MM.1S (cell line): Measurements from ENCODE around the gene PARVB.

ENCODE experiments used
- DNase-seq: peaks from one replicate; pipeline ENCODE4 v3.0.0-alpha.2; 2015
- H2AFZ ChIP-seq: fragments of 300-600 bp; sonication (generic); 2 replicates; pipeline ENCODE4 v1.6.0; 2016; ENCODE audit warnings: antibody characterized with exemption, low read length
- H3F3A ChIP-seq: fragments of 300-600 bp; sonication (generic); 2 replicates; pipeline ENCODE4 v1.6.1; 2016; ENCODE audit warnings: mild to moderate bottlenecking, antibody characterized with exemption, low read length, moderate library complexity, mixed read lengths; ENCODE audit not compliant: insufficient read depth
- H3K27ac ChIP-seq: fragments of 300-600 bp; sonication (generic); 2 replicates; pipeline ENCODE4 v1.5.1; 2016; ENCODE audit warnings: mild to moderate bottlenecking, low read length
- H3K27me3 ChIP-seq: fragments of 300-600 bp; sonication (generic); replicated peaks from 2 replicates; pipeline ENCODE4 v1.6.0; 2016; ENCODE audit warnings: low read length; ENCODE audit not compliant: insufficient read depth
- H3K36me3 ChIP-seq: fragments of 300-600 bp; sonication (generic); replicated peaks from 2 replicates; pipeline ENCODE4 v1.6.1; 2016; ENCODE audit warnings: mild to moderate bottlenecking, low read length, mixed read lengths; ENCODE audit not compliant: insufficient read depth
- H3K4me1 ChIP-seq: fragments of 300-600 bp; sonication (generic); 2 replicates; pipeline ENCODE4 v1.6.1; 2016; ENCODE audit warnings: low read length, mixed read lengths
- H3K4me2 ChIP-seq: fragments of 300-600 bp; sonication (generic); 2 replicates; pipeline ENCODE4 v1.6.0; 2016; ENCODE audit warnings: low read depth, low read length
- H3K4me3 ChIP-seq: fragments of 300-600 bp; sonication (generic); 2 replicates; pipeline ENCODE4 v1.5.1; 2016; ENCODE audit warnings: low read length, mixed read lengths
- H3K79me2 ChIP-seq: fragments of 300-600 bp; sonication (generic); 2 replicates; pipeline ENCODE4 v1.6.1; 2016; ENCODE audit warnings: mixed run types, low read length, mixed read lengths
- H3K9ac ChIP-seq: fragments of 300-600 bp; sonication (generic); 2 replicates; pipeline ENCODE4 v1.6.1; 2016; ENCODE audit warnings: low read length, mixed read lengths
- H3K9me2 ChIP-seq: fragments of 300-600 bp; sonication (generic); replicated peaks from 2 replicates; pipeline ENCODE4 v1.6.1; 2016; ENCODE audit warnings: mild to moderate bottlenecking, low read length, mixed read lengths; ENCODE audit not compliant: insufficient read depth
- H3K9me3 ChIP-seq: fragments of 300-600 bp; sonication (generic); replicated peaks from 2 replicates; pipeline ENCODE4 v1.6.1; 2016; ENCODE audit warnings: mild to moderate bottlenecking, low read length, mixed read lengths; ENCODE audit not compliant: insufficient read depth
- H4K20me1 ChIP-seq: fragments of 300-600 bp; sonication (generic); 2 replicates; pipeline ENCODE4 v1.6.1; 2016; ENCODE audit warnings: mild to moderate bottlenecking, low read length, moderate library complexity, mixed read lengths; ENCODE audit not compliant: insufficient read depth
- CTCF ChIP-seq: fragments of 300-600 bp; sonication (generic); IDR thresholded peaks from 2 replicates; pipeline ENCODE4 v1.5.1; 2016; ENCODE audit warnings: antibody characterized with exemption, low read length, mixed read lengths
- EZH2 ChIP-seq: fragments of 300-600 bp; sonication (generic); optimal IDR thresholded peaks from 2 replicates; pipeline ENCODE3; 2017; ENCODE audit warnings: low read depth, mild to moderate bottlenecking, antibody characterized with exemption, low read length, mixed read lengths
- EZH2phosphoT487 ChIP-seq: fragments of 300-600 bp; sonication (generic); IDR thresholded peaks from 2 replicates; pipeline ENCODE4 v1.6.1; 2018; ENCODE audit warnings: antibody characterized with exemption, low read length

The PARVB gene

GRCh38 chr22:44085743-44086270 lies 61.7 kb downstream of the PARVB start:
- H3K4me3 ChIP-seq: no peak overlapping the region
- no peaks in the 10 kb centered on the region for H3F3A ChIP-seq
- no peaks in the 10 kb centered on the region; the same call in 1 of the 2 replicates for H4K20me1 ChIP-seq
- TF ChIP-seq EZH2phosphoT487: no peak
- TF ChIP-seq CTCF: peak; percentile 37
- TF ChIP-seq EZH2: no peak
- H3K27ac ChIP-seq: no peak overlapping the region
- no peaks in the 10 kb centered on the region for H3K36me3 ChIP-seq
- H3K9ac ChIP-seq: no peak overlapping the region
- no peak overlapping the region for H3K4me2 ChIP-seq
- no peak overlapping the region for H2AFZ ChIP-seq
- no peaks in the 10 kb centered on the region for H3K79me2 ChIP-seq
- no peaks in the 10 kb centered on the region for H3K9me3 ChIP-seq
- no peaks in the 10 kb centered on the region for H3K27me3 ChIP-seq
- peak; percentile 34 for DNase-seq
- no peaks in the 10 kb centered on the region for H3K9me2 ChIP-seq
- no peaks in the 10 kb centered on the region for H3K4me1 ChIP-seq

- Histone ChIP-seq H2AFZ (no peak overlapping the region), H3K4me3 (no peak overlapping the region), H3K9ac (no peak overlapping the region), H3K27me3 (no peaks in the 10 kb centered on the region), H4K20me1 (no peaks in the 10 kb centered on the region; the same call in 1 of the 2 replicates), H3K27ac (no peak overlapping the region), H3F3A (no peaks in the 10 kb centered on the region), H3K9me2 (no peaks in the 10 kb centered on the region), H3K4me1 (no peaks in the 10 kb centered on the region), H3K36me3 (no peaks in the 10 kb centered on the region), H3K4me2 (no peak overlapping the region), H3K79me2 (no peaks in the 10 kb centered on the region), H3K9me3 (no peaks in the 10 kb centered on the region)
- TF ChIP-seq EZH2 (no peak), EZH2phosphoT487 (no peak), CTCF (no peak)
- no peak for DNase-seq
These were observed 62.4 kb downstream of the PARVB start for GRCh38 chr22:44086271-44087088.

GRCh38 chr22:44087089-44087430 lies 63.0 kb downstream of the PARVB start:
- no peaks in the 10 kb centered on the region for H3K27me3 ChIP-seq
- no peaks in the 10 kb centered on the region for H3K4me1 ChIP-seq
- H3K9ac ChIP-seq: no peak overlapping the region
- no peak overlapping the region for H3K27ac ChIP-seq
- DNase-seq: no peak
- H3K9me2 ChIP-seq: no peaks in the 10 kb centered on the region
- no peaks in the 10 kb centered on the region for H3K36me3 ChIP-seq
- TF ChIP-seq CTCF (no peak), EZH2 (no peak), EZH2phosphoT487 (no peak)
- no peaks in the 10 kb centered on the region for H3F3A ChIP-seq
- no peaks in the 10 kb centered on the region for H3K9me3 ChIP-seq
- H3K79me2 ChIP-seq: no peaks in the 10 kb centered on the region
- H3K4me3 ChIP-seq: no peak overlapping the region
- H2AFZ ChIP-seq: no peak overlapping the region
- no peaks in the 10 kb centered on the region; the same call in 1 of the 2 replicates for H4K20me1 ChIP-seq
- no peak overlapping the region for H3K4me2 ChIP-seq
